Measurements from ENCODE around the gene C15orf62. TPM values are rescaled to one million over a fixed set of nuclear protein-coding genes. Genes with fewer than 3 reads are reported as not detected.
A peak's percentile ranks its signal among the peaks of the same experiment; 100 is the strongest.

The C15orf62 gene
- total RNA-seq, 1 experiment from 2014 or later: 0.03 TPM

GRCh38 chr15:40803076-40803475, 33.3 kb downstream of the C15orf62 start:
- Histone ChIP-seq H3K27ac (no peak overlapping the region), H3K36me3 (peaks cover 9% of the 10 kb centered on the region), H3K4me1 (replicated peaks) (peaks cover 8% of the 10 kb centered on the region), H3K27me3 (replicated peaks) (no peaks in the 10 kb centered on the region), H3K9me3 (replicated peaks) (no peaks in the 10 kb centered on the region), H3K4me3 (no peak overlapping the region)
- no peak for DNase-seq (ENCODE audit: low read depth in 1 of 2, low spot score in 2 of 2)

DNA sequence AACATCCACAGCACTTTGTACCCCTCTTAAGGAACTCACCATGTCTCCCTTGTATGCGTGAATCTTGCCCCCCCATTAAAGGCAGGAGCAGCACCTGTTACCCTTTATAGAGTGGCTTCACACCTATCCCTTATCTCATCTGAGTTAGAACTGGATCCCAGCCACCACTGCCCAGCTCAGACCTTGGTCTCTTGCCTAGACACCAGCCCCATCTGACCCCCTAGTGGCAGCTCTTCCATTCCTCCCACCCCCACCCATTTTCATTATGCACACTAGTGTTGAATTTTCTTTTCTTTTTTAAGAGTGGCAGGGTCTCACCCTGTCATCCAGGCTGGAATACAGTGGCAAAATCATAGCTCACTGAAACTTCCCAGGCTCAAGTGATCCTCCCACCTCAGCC, 33.9 kb downstream of the C15orf62 start:
- Histone ChIP-seq H3K27ac (no peak overlapping the region), H3K36me3 (peaks cover 9% of the 10 kb centered on the region), H3K4me1 (replicated peaks) (peaks cover 13% of the 10 kb centered on the region), H3K9me3 (replicated peaks) (no peaks in the 10 kb centered on the region), H3K4me3 (no peak overlapping the region), H3K27me3 (replicated peaks) (no peaks in the 10 kb centered on the region)
- DNase-seq (ENCODE audit: low read depth in 1 of 2, low spot score in 2 of 2): no peak

DNA sequence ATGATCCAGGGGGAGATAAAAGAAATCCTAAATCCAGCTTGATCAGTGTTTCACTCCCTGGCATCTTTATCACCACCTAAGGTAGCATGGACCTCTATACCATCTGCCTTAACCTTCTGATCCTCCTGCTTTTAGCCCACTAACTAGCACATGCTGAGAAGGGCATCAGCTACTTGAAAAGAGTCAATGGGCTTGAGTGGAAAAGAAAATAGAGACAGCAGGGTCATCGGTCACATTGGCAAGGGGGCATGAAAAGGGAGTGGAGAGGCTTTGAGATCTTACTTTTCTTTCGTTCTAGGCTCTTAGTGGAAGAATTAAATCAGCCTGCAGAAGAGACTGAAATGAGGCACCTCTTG, 36.9 kb downstream of the C15orf62 start:
- Histone ChIP-seq H3K27me3 (replicated peaks) (no peaks in the 10 kb centered on the region), H3K4me3 (peak overlapping the region; percentile 77), H3K36me3 (peaks cover 7% of the 10 kb centered on the region), H3K4me1 (replicated peaks) (peaks cover 13% of the 10 kb centered on the region), H3K27ac (peak overlapping the region; percentile 76; the same call in 1 of the 2 replicates), H3K9me3 (replicated peaks) (no peaks in the 10 kb centered on the region)
- no peak for DNase-seq (ENCODE audit: low read depth in 1 of 2, low spot score in 2 of 2)

DNA sequence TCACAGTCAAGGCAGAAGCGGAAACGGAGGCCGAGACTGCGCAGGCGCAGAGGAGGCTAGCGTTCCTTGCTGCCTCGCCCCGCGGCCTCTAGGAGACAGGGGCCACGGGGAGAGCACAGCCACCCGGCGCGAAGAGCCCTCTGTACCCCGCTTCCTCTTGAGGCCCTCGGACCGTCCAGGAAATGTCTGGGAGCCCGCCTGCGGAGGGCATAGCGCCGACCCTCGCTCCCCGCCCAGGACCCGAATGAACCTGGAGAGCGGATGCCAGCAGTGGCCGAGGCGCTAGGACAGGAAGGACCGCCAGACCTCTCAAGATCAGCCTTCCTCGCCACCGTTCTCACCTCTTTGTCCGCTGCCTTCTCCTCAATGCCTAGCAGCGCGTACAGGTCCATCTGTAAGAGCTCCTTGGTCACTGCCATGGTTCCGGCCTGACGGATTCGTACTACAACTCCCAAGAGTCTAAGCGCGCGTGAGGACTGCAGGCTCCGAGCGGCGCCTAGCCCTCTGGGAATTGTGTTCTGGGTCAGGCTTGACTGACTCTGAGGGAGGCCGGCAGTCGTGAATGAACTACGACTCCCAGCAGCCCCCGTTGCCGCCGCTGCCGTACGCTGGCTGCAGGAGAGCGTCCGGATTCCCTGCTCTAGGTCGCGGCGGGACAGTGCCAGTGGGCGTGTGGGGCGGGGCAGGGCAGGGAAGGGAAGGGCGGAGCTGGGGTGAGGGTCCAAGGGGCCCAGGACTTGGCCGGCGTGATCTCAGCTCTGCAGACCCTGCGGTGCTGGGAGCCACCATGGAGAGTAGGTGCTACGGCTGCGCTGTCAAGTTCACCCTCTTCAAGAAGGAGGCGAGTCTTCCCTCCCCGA, 37.5 kb downstream of the C15orf62 start, which contains the start of the genes DNAJC17 and ZFYVE19:
DNAJC17 (minus strand) TSS at position 446 of the 860 bp plus-strand sequence; CDS start at position 419, 27 bp downstream.
ZFYVE19 (plus strand) TSS at position 62 of the 860 bp plus-strand sequence; CDS start at position 563, 501 bp downstream.
- Histone ChIP-seq H3K4me3 (peak within 1 kb of the TSS; percentile 77), H3K4me1 (replicated peaks) (peaks cover 13% of the 10 kb centered on the region), H3K27ac (peak within 1 kb of the TSS; percentile 76), H3K27me3 (replicated peaks) (no peaks in the 10 kb centered on the region), H3K9me3 (replicated peaks) (no peaks in the 10 kb centered on the region), H3K36me3 (peaks cover 10% of the 10 kb centered on the region)
- DNase-seq (ENCODE audit: low read depth in 1 of 2, low spot score in 2 of 2): peak; percentile 92 to 97

DNA sequence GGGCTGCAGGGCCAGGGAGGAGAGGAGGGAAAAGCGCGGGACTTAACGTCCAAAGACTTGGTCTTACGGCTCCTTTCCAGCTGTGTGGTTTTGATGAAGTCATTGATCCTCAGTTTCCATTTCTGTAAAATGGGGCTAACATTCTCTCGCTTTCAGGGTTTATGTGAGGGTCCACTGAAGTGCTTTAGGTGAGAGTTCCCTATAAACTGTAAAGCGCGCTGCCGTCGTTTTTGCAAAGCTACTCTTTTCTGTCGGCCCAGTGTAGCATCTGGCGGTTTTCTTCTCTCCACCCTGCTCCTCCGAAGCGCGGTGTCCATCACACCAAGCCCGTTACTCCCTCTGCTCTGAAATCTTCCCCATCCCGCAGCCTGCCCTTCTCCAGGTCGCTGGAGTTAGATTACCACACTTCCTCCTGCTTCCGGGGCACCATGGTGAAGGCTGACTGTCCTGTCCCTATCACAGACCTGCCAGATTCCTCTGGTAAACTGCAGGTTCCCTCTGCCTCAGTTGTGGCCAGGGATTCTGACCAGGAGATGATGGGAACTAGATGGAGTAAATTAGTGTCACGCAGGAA, 38.2 kb downstream of the C15orf62 start:
- H3K4me1 ChIP-seq (replicated peaks): peaks cover 13% of the 10 kb centered on the region
- no peaks in the 10 kb centered on the region for H3K9me3 ChIP-seq (replicated peaks)
- no peak for DNase-seq (ENCODE audit: low read depth in 1 of 2, low spot score in 2 of 2)
- H3K4me3 ChIP-seq: peak overlapping the region; percentile 77
- no peaks in the 10 kb centered on the region for H3K27me3 ChIP-seq (replicated peaks)
- no peak overlapping the region for H3K27ac ChIP-seq
- H3K36me3 ChIP-seq: peaks cover 11% of the 10 kb centered on the region

GRCh38 chr15:40808861-40809450, 39.2 kb downstream of the C15orf62 start:
- H3K36me3 ChIP-seq: peaks cover 21% of the 10 kb centered on the region
- no peak for DNase-seq (ENCODE audit: low read depth in 1 of 2, low spot score in 2 of 2)
- H3K9me3 ChIP-seq (replicated peaks): no peaks in the 10 kb centered on the region
- H3K4me1 ChIP-seq (replicated peaks): peaks cover 13% of the 10 kb centered on the region
- no peak overlapping the region for H3K27ac ChIP-seq
- H3K27me3 ChIP-seq (replicated peaks): no peaks in the 10 kb centered on the region
- H3K4me3 ChIP-seq: no peak overlapping the region

DNA sequence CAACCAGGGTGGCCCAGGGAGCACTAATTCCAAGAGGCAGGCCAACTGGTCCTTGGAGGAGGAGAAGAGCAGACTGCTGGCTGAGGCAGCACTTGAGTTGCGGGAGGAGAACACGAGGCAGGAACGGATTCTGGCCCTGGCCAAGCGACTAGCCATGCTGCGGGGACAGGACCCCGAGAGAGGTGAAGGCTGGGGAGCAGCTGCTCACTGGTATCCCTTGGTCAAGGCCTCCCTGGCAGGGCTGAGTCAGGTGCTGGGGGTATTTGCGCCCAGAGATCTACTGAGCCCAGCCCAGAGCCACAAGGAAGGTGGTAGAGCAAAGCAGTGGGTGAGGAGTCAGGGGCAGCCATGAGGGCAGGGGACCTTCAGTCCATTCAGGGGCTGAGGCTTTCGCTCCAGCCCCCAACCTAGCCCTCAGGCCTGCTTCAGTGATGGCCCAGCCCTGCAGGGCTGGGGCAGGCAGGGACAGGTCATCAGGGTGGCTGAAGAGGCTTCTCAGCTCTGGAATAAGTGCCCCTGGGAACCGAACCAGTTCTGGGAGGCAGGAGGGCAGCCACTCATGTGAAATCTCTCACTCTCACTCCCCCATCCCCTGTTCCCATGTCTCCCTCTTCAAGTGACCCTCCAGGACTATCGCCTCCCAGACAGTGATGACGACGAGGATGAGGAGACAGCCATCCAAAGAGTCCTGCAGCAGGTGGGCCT, 43.1 kb downstream of the C15orf62 start:
- Histone ChIP-seq H3K4me1 (replicated peaks) (peaks cover 8% of the 10 kb centered on the region), H3K27me3 (replicated peaks) (no peaks in the 10 kb centered on the region), H3K9me3 (replicated peaks) (no peaks in the 10 kb centered on the region), H3K4me3 (no peak overlapping the region), H3K36me3 (peaks cover 29% of the 10 kb centered on the region), H3K27ac (no peak overlapping the region)
- DNase-seq (ENCODE audit: low read depth in 1 of 2, low spot score in 2 of 2): no peak

GRCh38 chr15:40815042-40815698, 45.4 kb downstream of the C15orf62 start:
- H3K27ac ChIP-seq: no peak overlapping the region
- no peaks in the 10 kb centered on the region for H3K27me3 ChIP-seq (replicated peaks)
- no peak for DNase-seq (ENCODE audit: low read depth in 1 of 2, low spot score in 2 of 2)
- no peaks in the 10 kb centered on the region for H3K9me3 ChIP-seq (replicated peaks)
- H3K4me3 ChIP-seq: no peak overlapping the region
- peaks cover 29% of the 10 kb centered on the region for H3K36me3 ChIP-seq
- no peaks in the 10 kb centered on the region for H3K4me1 ChIP-seq (replicated peaks)

DNA sequence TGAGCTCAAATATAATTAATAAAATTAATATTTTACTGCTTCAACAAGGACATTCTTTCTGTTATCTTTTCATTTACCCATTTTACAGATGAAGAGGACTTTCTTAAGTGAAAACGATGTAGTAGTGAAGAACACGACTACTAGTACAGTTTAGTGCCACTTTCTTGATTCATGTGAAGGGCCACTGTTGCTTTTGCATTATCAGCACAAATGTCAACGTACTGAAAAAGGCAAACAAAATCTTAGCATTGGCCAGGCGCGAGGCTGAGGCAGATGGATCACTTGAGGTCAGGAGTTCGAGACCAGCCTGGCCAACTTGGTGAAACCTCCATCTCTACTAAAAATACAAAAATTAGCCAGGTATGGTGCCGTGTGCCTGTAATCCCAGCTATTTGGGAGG, 49.3 kb downstream of the C15orf62 start:
- Histone ChIP-seq H3K4me1 (replicated peaks) (no peaks in the 10 kb centered on the region), H3K9me3 (replicated peaks) (no peaks in the 10 kb centered on the region), H3K27me3 (replicated peaks) (no peaks in the 10 kb centered on the region), H3K4me3 (no peak overlapping the region), H3K27ac (no peak overlapping the region), H3K36me3 (peaks cover 10% of the 10 kb centered on the region; the same call in 1 of the 2 replicates)
- no peak for DNase-seq (ENCODE audit: low read depth in 1 of 2, low spot score in 2 of 2)

DNA sequence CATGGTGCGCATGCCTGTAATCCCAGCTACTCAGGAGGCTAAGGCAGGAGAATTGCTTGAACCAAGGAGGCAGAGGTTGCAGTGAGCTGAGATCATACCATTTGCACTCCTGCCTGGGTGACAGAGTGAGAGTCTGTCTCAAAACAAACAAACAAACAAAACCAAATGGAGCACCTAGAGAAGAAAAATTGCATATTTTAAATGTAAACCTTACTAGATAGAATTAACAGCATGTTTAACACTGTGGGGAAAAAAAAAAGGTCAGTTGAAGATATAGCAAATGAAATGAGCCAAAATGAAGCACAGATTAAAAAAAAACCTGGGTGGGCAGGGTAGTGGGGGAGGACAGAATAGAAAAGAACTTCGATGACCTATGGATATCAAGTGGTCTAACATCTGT, 51.4 kb downstream of the C15orf62 start:
- Histone ChIP-seq H3K27ac (no peak overlapping the region), H3K27me3 (replicated peaks) (no peaks in the 10 kb centered on the region), H3K9me3 (replicated peaks) (no peaks in the 10 kb centered on the region), H3K4me1 (replicated peaks) (peaks cover 9% of the 10 kb centered on the region), H3K36me3 (no peaks in the 10 kb centered on the region), H3K4me3 (no peak overlapping the region)
- no peak for DNase-seq (ENCODE audit: low read depth in 1 of 2, low spot score in 2 of 2)

Other genes starting within 250 kb of the C15orf62 start
- 20.2 and 24.4 TPM in 2 replicates for gene CCDC32, start 204.9 kb upstream of the C15orf62 start, total RNA-seq (2014; rRNA removed; shearing (Covaris generic))
- gene RPUSD2, start 200.7 kb upstream of the C15orf62 start, total RNA-seq (2014; rRNA removed; shearing (Covaris generic)): 16.4 and 25.9 TPM in 2 replicates
- gene KNL1, start 175.7 kb upstream of the C15orf62 start, total RNA-seq (2014; rRNA removed; shearing (Covaris generic)): 83.2 and 88.4 TPM in 2 replicates
- gene RAD51, start 74.8 kb upstream of the C15orf62 start, total RNA-seq (2014; rRNA removed; shearing (Covaris generic)): 32.3 and 33.3 TPM in 2 replicates
- gene RMDN3, start 14.7 kb upstream of the C15orf62 start, total RNA-seq (2014; rRNA removed; shearing (Covaris generic)): 23.8 and 37.7 TPM in 2 replicates
- 0.22 and 1.4 TPM in 2 replicates for gene GCHFR, start 5.9 kb upstream of the C15orf62 start, total RNA-seq (2014; rRNA removed; shearing (Covaris generic))
- gene ZFYVE19, start 37.1 kb downstream of the C15orf62 start, total RNA-seq (2014; rRNA removed; shearing (Covaris generic)): 33.8 and 39.2 TPM in 2 replicates
- 51.5 and 51.7 TPM in 2 replicates for gene DNAJC17, start 37.5 kb downstream of the C15orf62 start, total RNA-seq (2014; rRNA removed; shearing (Covaris generic))
- gene PPP1R14D, start 58.7 kb downstream of the C15orf62 start, total RNA-seq (2014; rRNA removed; shearing (Covaris generic)): not detected in 2 replicates
- 0.87 TPM in 1 of 2 replicates, not detected in the other for gene SPINT1, start 74.1 kb downstream of the C15orf62 start, total RNA-seq (2014; rRNA removed; shearing (Covaris generic))
- gene RHOV, start 104.3 kb downstream of the C15orf62 start, total RNA-seq (2014; rRNA removed; shearing (Covaris generic)): not detected in 2 replicates
- 35.5 and 40.8 TPM in 2 replicates for gene VPS18, start 124.5 kb downstream of the C15orf62 start, total RNA-seq (2014; rRNA removed; shearing (Covaris generic))
- gene DLL4, start 159.4 kb downstream of the C15orf62 start, total RNA-seq (2014; rRNA removed; shearing (Covaris generic)): not detected in 2 replicates
- 1.6 and 1.9 TPM in 2 replicates for gene CHAC1, start 183.5 kb downstream of the C15orf62 start, total RNA-seq (2014; rRNA removed; shearing (Covaris generic))